ENCODE measurements around the gene NPTX2. TPM values are rescaled to one million over a fixed set of nuclear protein-coding genes. Genes with fewer than 3 reads are reported as not detected.
"Not testable (repeated sequence)": the region's sequence is repeated elsewhere in the genome, so short reads cannot be mapped to it uniquely, and the experiment has no call there.

Gene NPTX2
- total RNA-seq (2014; rRNA removed; shearing (Covaris generic)), result 0.56 and 0.58 TPM in 2 replicates
- polyA plus RNA-seq (2015; cell fraction: cytosol; rRNA removed), result 2.8 and 3.2 TPM in 2 replicates
- 0.54 and 1.9 TPM in 2 replicates for polyA plus RNA-seq (2015; cell fraction: nucleus; rRNA removed)

DNA sequence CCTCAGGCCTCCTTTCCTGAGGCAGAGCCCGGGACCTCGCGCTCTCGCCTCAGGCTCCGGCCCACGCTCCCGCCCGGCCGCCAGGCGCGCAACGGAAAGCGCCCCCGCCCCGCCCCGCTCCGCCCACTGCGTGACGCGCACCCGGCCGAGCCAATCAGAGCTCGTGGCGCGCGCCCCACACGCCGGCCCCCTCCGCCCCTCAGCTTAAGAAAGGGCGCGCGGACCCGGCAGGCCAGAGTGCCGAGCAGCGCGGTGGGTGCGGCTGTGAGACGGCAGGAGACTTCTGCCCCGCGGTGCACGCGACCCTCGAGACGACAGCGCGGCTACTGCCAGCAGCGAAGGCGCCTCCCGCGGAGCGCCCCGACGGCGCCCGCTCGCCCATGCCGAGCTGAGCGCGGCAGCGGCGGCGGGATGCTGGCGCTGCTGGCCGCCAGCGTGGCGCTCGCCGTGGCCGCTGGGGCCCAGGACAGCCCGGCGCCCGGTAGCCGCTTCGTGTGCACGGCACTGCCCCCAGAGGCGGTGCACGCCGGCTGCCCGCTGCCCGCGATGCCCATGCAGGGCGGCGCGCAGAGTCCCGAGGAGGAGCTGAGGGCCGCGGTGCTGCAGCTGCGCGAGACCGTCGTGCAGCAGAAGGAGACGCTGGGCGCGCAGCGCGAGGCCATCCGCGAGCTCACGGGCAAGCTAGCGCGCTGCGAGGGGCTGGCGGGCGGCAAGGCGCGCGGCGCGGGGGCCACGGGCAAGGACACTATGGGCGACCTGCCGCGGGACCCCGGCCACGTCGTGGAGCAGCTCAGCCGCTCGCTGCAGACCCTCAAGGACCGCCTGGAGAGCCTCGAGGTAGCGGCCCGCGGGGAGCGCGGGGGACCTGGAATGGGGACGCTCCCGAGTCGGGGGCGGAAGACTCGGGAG, at the start of gene NPTX2:
TSS of gene NPTX2 (plus strand) at position 235 of the 909 bp plus-strand sequence. CDS start at position 412, 177 bp downstream.
- in situ Hi-C loops (cut with HindIII; ENCODE audit: low pct_unique_long_range_greater_than_20kb, low sequenced_read_pairs), result no loop called here
- peak; percentile 58 for DNase-seq (ENCODE audit: low read depth, low spot score)

GRCh38 chr7:98567991-98568390, 49.1 kb upstream of the NPTX2 start:
- in situ Hi-C loops (cut with HindIII; ENCODE audit: low pct_unique_long_range_greater_than_20kb, low sequenced_read_pairs), result no loop called here
- no peak for DNase-seq (ENCODE audit: low read depth, low spot score)

DNA sequence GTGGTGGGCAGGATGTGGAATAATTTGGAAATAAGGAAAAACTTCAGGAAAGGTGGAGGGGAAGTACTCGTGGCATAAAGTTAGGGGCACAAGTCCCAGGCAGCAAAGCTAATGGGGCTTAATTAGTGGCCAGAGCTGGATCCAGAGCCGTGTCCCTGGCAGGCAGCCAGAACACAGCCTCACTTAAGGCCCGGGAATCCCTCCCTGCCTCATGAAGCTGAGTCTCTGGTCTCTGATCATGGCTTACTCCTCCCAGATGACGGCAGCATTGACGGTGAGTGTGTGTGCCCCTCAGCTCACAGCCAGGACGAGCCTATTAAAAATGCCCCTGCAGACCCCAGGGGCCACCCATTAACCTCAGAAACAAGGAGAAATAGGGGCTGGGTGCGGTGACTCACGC, 48.2 kb upstream of the NPTX2 start:
- in situ Hi-C loops (cut with HindIII; ENCODE audit: low pct_unique_long_range_greater_than_20kb, low sequenced_read_pairs), result no loop called here
- no peak for DNase-seq (ENCODE audit: low read depth, low spot score)

DNA sequence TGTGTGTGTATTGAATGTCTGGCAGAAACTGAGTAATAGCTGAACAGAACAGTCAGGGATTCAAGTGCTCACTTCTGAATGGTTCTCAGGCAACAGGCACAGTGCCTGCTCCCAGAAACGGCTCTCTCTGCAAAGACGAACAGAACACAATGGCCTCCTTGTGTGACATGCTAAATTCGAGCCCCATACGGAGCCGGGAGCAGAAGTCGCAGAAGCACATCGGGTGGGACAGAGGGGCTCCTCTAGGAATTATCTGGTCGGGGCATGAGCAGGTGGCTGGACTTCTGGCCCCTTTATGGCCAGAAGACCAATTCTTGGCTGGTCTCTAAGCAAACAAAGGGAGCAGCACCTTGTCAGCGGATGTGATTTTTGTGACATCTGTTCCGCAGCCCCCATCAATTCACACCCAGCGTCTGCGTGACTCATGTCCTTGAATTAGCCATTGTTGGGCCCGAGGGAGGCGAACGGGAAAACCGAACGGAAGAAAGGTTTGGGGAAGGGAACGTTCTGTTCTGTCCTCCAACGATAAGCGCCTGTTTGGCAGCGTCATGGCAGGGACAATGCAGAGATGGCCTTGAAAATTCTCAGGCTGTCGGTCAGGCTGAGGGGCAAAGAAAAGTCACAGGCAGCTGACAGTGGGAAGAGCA, 47.3 kb upstream of the NPTX2 start:
- DNase-seq (ENCODE audit: low read depth, low spot score), result peak; percentile 54
- in situ Hi-C loops (cut with HindIII; ENCODE audit: low pct_unique_long_range_greater_than_20kb, low sequenced_read_pairs), result no loop called here

DNA sequence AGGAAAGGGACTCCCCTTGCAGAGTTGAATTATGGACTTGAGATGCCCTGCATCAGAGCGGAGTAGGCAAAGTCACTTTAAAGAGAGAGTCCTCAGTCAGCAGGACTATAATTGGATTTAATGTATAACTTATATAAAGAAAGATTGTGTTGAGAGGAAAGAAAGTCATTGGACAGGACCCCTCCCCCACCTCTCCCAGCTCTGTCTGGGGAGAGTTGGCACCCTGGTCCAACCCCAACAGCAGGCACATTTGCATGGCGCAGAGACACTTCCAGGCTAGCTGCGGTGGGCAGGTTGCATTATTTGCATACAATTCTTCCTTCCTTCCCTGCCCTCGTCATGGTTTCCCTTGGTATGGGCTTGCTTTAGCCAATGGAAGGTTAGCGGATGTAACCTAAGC, 46.1 kb upstream of the NPTX2 start:
- in situ Hi-C loops (cut with HindIII; ENCODE audit: low pct_unique_long_range_greater_than_20kb, low sequenced_read_pairs), result no loop called here
- DNase-seq (ENCODE audit: low read depth, low spot score), result no peak

GRCh38 chr7:98571986-98572385, 45.1 kb upstream of the NPTX2 start:
- in situ Hi-C loops (cut with HindIII; ENCODE audit: low pct_unique_long_range_greater_than_20kb, low sequenced_read_pairs), result no loop called here
- DNase-seq (ENCODE audit: low read depth, low spot score), result no peak

DNA sequence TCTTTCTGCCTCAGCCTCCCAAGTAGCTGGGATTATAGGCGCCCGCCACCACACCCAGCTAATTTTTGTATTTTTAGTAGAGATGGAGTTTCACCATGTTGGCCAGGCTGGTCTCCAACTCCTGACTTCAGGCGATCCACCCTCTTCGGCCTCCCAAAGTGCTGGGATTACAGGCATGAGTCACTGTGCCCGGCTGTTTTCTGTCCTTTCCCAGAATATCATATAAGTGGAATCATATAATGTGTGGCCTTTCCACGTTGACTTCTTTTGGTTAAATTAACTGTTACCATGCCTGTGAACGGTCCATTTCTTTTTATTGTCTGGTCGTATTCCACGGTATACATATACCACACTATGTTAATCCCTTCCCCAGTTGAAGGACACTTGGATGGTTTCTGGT, 44.4 kb upstream of the NPTX2 start:
- in situ Hi-C loops (cut with HindIII; ENCODE audit: low pct_unique_long_range_greater_than_20kb, low sequenced_read_pairs), result not testable (repeated sequence)

DNA sequence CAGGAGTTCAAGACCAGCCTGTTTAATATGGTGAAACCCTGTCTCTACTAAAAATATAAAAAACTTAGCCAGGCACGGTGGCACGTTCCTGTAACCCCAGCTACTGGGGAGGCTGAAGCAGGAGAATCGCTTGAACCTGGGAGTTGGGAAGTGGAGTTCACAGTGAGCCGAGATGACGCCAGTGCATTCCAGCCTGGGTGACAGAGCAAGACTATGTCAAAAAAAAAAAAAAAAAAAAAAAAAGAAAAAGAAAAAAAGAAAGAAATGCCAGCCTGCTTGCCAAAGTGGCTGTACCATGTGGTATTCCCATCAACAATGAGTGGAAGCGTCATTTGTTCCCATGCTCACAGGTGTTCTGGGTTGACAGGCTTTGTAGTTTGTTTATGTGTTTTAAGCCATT, 43.3 kb upstream of the NPTX2 start:
- in situ Hi-C loops (cut with HindIII; ENCODE audit: low pct_unique_long_range_greater_than_20kb, low sequenced_read_pairs), result no loop called here
- DNase-seq (ENCODE audit: low read depth, low spot score), result no peak

More for the DNA sequence above, 44.4 kb upstream of the NPTX2 start:
- not testable (repeated sequence) for DNase-seq (ENCODE audit: low read depth, low spot score)

DNA sequence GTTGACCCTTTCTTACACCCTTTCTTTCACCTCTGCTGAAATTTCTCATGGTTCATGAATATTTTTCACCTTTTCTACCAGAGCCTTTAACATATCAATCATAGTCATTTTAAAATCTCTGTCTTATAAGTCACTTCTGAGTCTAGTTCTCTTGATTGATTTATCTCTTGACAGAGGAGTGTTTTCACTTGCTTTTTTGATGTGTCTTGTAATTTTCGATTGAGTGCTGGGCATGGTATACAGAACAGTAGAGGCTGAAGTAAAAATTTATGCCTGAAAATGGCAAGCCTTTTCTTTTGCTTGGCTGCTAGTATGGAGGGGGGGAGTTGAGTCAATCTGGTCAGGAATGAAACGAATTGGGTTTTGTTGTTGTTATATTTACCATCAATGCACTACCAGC, 41.2 kb upstream of the NPTX2 start:
- in situ Hi-C loops (cut with HindIII; ENCODE audit: low pct_unique_long_range_greater_than_20kb, low sequenced_read_pairs), result no loop called here
- DNase-seq (ENCODE audit: low read depth, low spot score), result no peak

DNA sequence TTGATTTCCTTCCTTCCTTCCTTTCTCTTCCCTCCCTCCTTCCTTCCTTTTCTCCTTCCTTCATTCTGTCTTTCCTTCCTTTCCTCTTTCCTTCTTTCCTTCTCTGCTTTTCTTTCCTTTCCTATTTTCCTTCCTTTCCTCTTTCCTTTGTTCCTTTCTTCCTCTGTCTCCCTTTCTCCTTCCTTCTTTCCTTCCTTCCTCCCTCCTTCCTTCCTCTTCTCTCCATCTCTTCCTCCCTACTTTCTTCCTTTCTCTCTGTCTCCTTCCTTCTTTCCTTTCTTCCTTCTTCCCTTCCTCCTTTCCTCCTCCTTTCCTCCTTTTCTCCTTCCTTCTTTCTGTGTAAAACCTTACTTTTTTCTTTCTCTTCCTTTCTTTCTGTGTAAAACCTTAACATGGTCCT, 32.3 kb upstream of the NPTX2 start:
- in situ Hi-C loops (cut with HindIII; ENCODE audit: low pct_unique_long_range_greater_than_20kb, low sequenced_read_pairs), result no loop called here
- DNase-seq (ENCODE audit: low read depth, low spot score), result no peak

GRCh38 chr7:98591926-98592325, 25.2 kb upstream of the NPTX2 start:
- no peak for DNase-seq (ENCODE audit: low read depth, low spot score)
- in situ Hi-C loops (cut with HindIII; ENCODE audit: low pct_unique_long_range_greater_than_20kb, low sequenced_read_pairs), result no loop called here

- no peak for DNase-seq (ENCODE audit: low read depth, low spot score)
- in situ Hi-C loops (cut with HindIII; ENCODE audit: low pct_unique_long_range_greater_than_20kb, low sequenced_read_pairs), result no loop called here
Measured at GRCh38 chr7:98594348-98594747, 22.7 kb upstream of the NPTX2 start.

- in situ Hi-C loops (cut with HindIII; ENCODE audit: low pct_unique_long_range_greater_than_20kb, low sequenced_read_pairs), result no loop called here
- DNase-seq (ENCODE audit: low read depth, low spot score), result no peak
Measured at GRCh38 chr7:98594787-98595186, 22.3 kb upstream of the NPTX2 start.

DNA sequence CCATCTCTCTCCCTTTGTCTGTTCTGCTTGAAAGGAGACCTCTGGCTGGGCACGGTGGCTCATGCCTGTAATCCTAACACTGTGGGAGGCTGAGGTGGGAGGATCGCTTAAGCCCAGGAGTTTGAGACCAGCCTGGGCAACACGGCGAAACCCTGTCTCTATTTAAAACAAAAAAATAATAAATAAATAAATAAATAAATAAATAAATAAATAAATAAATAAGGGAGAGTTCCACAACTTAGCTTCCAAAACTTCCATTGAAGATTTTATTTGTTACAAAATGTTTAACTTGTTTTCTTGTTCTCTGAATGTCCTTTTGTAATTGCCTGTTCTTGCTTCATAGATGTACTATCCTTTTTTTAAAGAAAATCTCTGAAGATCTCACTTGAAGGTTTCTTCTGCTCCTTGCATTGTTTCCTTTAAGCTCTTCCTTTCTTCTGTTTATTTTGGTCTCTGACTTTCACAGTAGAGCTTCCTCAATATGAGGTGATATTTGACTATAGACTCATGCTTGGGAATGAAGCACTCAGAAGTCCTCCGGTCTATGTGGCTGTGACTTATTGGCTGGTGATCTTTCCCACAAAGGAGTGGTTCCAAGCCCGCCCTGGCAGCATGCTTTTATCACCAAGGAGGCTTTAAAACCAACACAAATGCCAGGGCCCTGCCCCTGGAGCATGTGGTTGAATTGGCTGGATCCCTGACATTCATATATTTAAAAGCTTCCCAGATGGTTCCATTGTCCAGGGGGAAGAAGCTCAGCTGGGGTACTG, 18.1 kb upstream of the NPTX2 start:
- no peak for DNase-seq (ENCODE audit: low read depth, low spot score)
- in situ Hi-C loops (cut with HindIII; ENCODE audit: low pct_unique_long_range_greater_than_20kb, low sequenced_read_pairs), result no loop called here

GRCh38 chr7:98599886-98600285, 17.2 kb upstream of the NPTX2 start:
- in situ Hi-C loops (cut with HindIII; ENCODE audit: low pct_unique_long_range_greater_than_20kb, low sequenced_read_pairs), result no loop called here
- no peak for DNase-seq (ENCODE audit: low read depth, low spot score)

DNA sequence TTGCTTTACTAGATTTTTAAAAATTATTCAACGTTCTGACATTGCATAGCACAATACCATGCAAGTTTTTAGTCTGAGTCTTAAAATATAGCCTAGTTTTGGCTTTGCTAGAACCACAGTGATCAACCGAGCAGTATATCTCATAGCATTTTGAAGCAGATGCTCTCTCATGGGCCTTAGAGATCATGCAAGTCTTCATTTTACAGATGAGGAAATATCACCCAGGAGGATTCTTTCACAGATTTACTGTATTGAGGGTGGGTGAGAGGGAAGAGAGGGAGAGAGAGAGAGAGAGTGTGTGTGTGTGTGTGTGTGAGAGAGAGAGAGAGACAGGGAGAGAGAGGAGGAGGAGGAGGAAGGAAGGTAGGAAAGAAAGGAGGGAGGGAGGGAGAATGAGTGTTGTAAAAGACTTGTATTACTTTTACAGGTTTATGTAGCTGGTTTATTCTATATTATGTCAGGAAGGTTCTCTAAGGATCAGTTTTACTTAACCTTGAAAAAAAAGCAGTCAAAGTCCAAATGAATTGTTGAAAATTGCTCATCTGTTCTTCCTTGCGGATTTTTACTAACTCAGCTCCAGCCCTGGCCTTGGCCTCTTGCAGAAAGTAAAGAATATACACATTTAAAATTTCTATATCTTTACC, 14.2 kb upstream of the NPTX2 start:
- DNase-seq (ENCODE audit: low read depth, low spot score), result no peak
- in situ Hi-C loops (cut with HindIII; ENCODE audit: low pct_unique_long_range_greater_than_20kb, low sequenced_read_pairs), result no loop called here

DNA sequence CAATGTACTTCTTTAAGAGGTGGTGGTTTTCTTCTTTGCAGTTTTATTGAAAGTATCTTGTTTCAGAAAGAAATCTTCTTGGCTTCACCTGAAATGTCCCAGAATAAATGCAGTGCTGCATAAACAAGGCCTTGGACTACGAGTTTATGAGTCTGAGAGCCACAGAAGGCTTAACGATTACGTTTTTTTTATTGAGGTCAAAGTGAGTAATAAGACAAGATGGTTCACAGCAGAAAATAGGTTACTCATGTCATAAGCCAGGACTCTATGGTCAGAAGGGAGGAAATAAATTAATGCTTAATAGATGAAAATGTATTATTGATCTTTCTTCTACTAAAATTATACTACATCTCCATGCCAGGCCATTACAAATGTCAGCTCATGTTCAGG, 13.7 kb upstream of the NPTX2 start:
- in situ Hi-C loops (cut with HindIII; ENCODE audit: low pct_unique_long_range_greater_than_20kb, low sequenced_read_pairs), result no loop called here
- DNase-seq (ENCODE audit: low read depth, low spot score), result no peak
